K562 (cell line): ENCODE data around the gene METRNL. TPM values are rescaled to one million over a fixed set of nuclear protein-coding genes. Genes with fewer than 3 reads are reported as not detected.
A peak's percentile ranks its signal among the peaks of the same experiment; 100 is the strongest.

Experiments
- ASH1L ChIP-seq: fragments of 450-650 bp; IDR thresholded peaks from 2 replicates; pipeline ENCODE4 v1.6.1; 2018; ENCODE audit warnings: borderline replicate concordance, mild to moderate bottlenecking, low read depth; ENCODE audit not compliant: partially characterized antibody
- CREM ChIP-seq: IDR thresholded peaks from 2 replicates; pipeline ENCODE4 v1.6.1; 2014; ENCODE audit warnings: antibody characterized with exemption, low read depth
- E4F1 ChIP-seq: fragments of 250-450 bp; sonication (Bioruptor Pico); IDR thresholded peaks from 2 replicates; pipeline ENCODE4 v1.5.0; 2021; ENCODE audit warnings: mild to moderate bottlenecking, borderline replicate concordance
- FUS ChIP-seq: fragments of 200-400 bp; formaldehyde crosslinking; optimal IDR thresholded peaks from 2 replicates; pipeline ENCODE3; 2017; ENCODE audit warnings: low read depth, low read length
- NR2C2 ChIP-seq, 2 experiments: fragments of 200-800 bp in 1 of 2; sonication (Bioruptor generic) in 1 of 2; sonication (generic) in 1 of 2; formaldehyde crosslinking in 1 of 2; IDR thresholded peaks; 2 replicates each; pipeline versions ENCODE4 v1.6.1 to v1.8.0; 2016 to 2022; ENCODE audit warnings: mild to moderate bottlenecking in 1 of 2, missing compliant biosample characterization in 1 of 2, missing genetic modification characterization in 1 of 2, missing genetic modification reagents in 1 of 2
- SIN3A ChIP-seq, 2 experiments: fragments of 150-350 bp in 1 of 2; IDR thresholded peaks; 2 replicates each; pipeline ENCODE4 v1.6.1; 2011 to 2016; ENCODE audit warnings: borderline replicate concordance in 2 of 2, low read depth in 2 of 2, low read length in 2 of 2, mild to moderate bottlenecking in 2 of 2, moderate library complexity in 2 of 2; ENCODE audit not compliant: control insufficient read depth in 1 of 2
- SMAD4 ChIP-seq: fragments of 250-450 bp; sonication (Bioruptor Pico); conservative IDR thresholded peaks from 2 replicates; pipeline ENCODE4 v1.8.0; 2021; ENCODE audit warnings: inconsistent platforms, mild to moderate bottlenecking, moderate library complexity
- TCF7 ChIP-seq: sonication (generic); IDR thresholded peaks from 2 replicates; pipeline ENCODE4 v1.6.1; 2016; ENCODE audit warnings: antibody characterized with exemption, borderline replicate concordance
- VEZF1 ChIP-seq: fragments of 200-800 bp; sonication (Bioruptor generic); IDR thresholded peaks from 2 replicates; pipeline ENCODE4 v1.6.1; 2017; ENCODE audit warnings: missing genetic modification characterization, missing compliant biosample characterization
- ZBED1 ChIP-seq: IDR thresholded peaks from 2 replicates; pipeline ENCODE4 v1.6.1; 2014
- ZMIZ1 ChIP-seq, 2 experiments: fragments of 150-350 bp in 1 of 2; IDR thresholded peaks; 2 replicates each; pipeline ENCODE4 v1.6.1; 2012 to 2016; ENCODE audit warnings: low read depth in 2 of 2, low read length in 2 of 2, mild to moderate bottlenecking in 1 of 2, moderate library complexity in 1 of 2
- ZNF165 ChIP-seq: fragments of 250-450 bp; sonication (Bioruptor Pico); IDR thresholded peaks from 2 replicates; pipeline ENCODE4 v1.4.0; 2020; ENCODE audit warnings: borderline replicate concordance
- ZNF232 ChIP-seq: sonication (generic); formaldehyde crosslinking; IDR thresholded peaks from 2 replicates; pipeline ENCODE4 v1.8.0; 2022; ENCODE audit warnings: mild to moderate bottlenecking, missing genetic modification reagents
- ZNF586 ChIP-seq: fragments of 450-650 bp; formaldehyde crosslinking; conservative IDR thresholded peaks from 2 replicates; pipeline ENCODE4 v1.4.0; 2020; ENCODE audit warnings: mild to moderate bottlenecking, moderate library complexity
- polyA plus RNA-seq, 8 experiments: library from polyadenylated mRNA; depleted of rRNA in 4 of 8; stranded (reverse) in 5 of 8; unstranded in 3 of 8; fragments of >200 nt; fragmentation: Nextera tagmentation in 2 of 8; fragmentation: Illumina TruSeq in 1 of 8; extraction: Ambion mirVana in 2 of 8; extraction: Trizol in 1 of 8; gene quantifications; 2 replicates each; pipeline versions ENCODE4 v1.2.1 to v1.2.3, GENCODE V29; 2011 to 2014; ENCODE audit warnings: inconsistent platforms in 1 of 8, missing spikeins in 1 of 8
- total RNA-seq, 7 experiments: library from RNA; depleted of rRNA in 6 of 7; stranded (reverse); fragments of >200 nt in 6 of 7; fragmentation: Illumina TruSeq in 2 of 7; extraction: Trizol in 2 of 7; gene quantifications; 2 replicates each; pipeline versions ENCODE4 v1.2.1 to v1.2.3, GENCODE V29; 2011 to 2021; ENCODE audit warnings: low replicate concordance in 1 of 7
- TF ChIP-seq, protein P1 (sequence below), 2 experiments: IDR thresholded peaks; 2 replicates each; pipeline ENCODE4 v1.6.1; 2012; ENCODE audit warnings: improper control_type of control experiment in 2 of 2, low read depth in 2 of 2, low read length in 2 of 2, borderline replicate concordance in 1 of 2

METRNL gene
- total and polyA plus RNA-seq, 9 of the 15 experiments (the other 6 are each of a cell fraction or from before 2014, with no cell fraction given): 0.17 to 31.8 (median 2.9) TPM

GRCh38 chr17:83051396-83052240, 27.8 kb upstream of the METRNL start (continued):
- 0 out of 4 replicates have a peak, but pooled peaks of 1 of the 2 experiments have one; percentile 12 for TF ChIP-seq ZMIZ1 (IDR thresholded peaks at IDR 0.05; ENCODE audit: low read depth in 2 of 2, low read length in 2 of 2)
- TF ChIP-seq, protein P1, sequence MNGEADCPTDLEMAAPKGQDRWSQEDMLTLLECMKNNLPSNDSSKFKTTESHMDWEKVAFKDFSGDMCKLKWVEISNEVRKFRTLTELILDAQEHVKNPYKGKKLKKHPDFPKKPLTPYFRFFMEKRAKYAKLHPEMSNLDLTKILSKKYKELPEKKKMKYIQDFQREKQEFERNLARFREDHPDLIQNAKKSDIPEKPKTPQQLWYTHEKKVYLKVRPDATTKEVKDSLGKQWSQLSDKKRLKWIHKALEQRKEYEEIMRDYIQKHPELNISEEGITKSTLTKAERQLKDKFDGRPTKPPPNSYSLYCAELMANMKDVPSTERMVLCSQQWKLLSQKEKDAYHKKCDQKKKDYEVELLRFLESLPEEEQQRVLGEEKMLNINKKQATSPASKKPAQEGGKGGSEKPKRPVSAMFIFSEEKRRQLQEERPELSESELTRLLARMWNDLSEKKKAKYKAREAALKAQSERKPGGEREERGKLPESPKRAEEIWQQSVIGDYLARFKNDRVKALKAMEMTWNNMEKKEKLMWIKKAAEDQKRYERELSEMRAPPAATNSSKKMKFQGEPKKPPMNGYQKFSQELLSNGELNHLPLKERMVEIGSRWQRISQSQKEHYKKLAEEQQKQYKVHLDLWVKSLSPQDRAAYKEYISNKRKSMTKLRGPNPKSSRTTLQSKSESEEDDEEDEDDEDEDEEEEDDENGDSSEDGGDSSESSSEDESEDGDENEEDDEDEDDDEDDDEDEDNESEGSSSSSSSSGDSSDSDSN (IDR thresholded peaks at IDR 0.05; ENCODE audit: borderline replicate concordance in 1 of 2, low read depth in 2 of 2, low read length in 2 of 2): 0 out of 4 replicates have a peak, but pooled peaks of 1 of the 2 experiments have one; percentile 48
- peak; percentile 82 for TF ChIP-seq ZNF232
- peak; percentile 50; the same call in 1 of the 2 replicates for TF ChIP-seq ZBED1
- TF ChIP-seq ZNF586 (CRISPR knock-in tag): no peak
- TF ChIP-seq ASH1L: no peak
- no peak for TF ChIP-seq ZNF165 (CRISPR knock-in tag)
- TF ChIP-seq E4F1 (CRISPR knock-in tag): no peak
- TF ChIP-seq FUS: no peak
- no peak for TF ChIP-seq NR2C2 (CRISPR knock-in tag; IDR thresholded peaks at IDR 0.05)
- TF ChIP-seq NR2C2 (tag; IDR thresholded peaks at IDR 0.05): peak; percentile 95
- no peak for TF ChIP-seq TCF7
- peak; percentile 80 for TF ChIP-seq CREM
- TF ChIP-seq SMAD4 (CRISPR knock-in tag): peak; percentile 39
- peak in 1 of 2 experiments; percentile 68; a peak in 1 of 4 replicates for TF ChIP-seq SIN3A (IDR thresholded peaks at IDR 0.05; ENCODE audit: borderline replicate concordance in 2 of 2, control insufficient read depth in 1 of 2, low read depth in 2 of 2, low read length in 2 of 2)
- peak; percentile 90 for TF ChIP-seq VEZF1 (CRISPR knock-in tag)
